ENCODE results near the gene MMP11. TPM values are rescaled to one million over a fixed set of nuclear protein-coding genes. Genes with fewer than 3 reads are reported as not detected.

The MMP11 gene
- total and polyA plus RNA-seq, 8 donors: 0.43 to 17.6 (median 0.74) TPM

DNA sequence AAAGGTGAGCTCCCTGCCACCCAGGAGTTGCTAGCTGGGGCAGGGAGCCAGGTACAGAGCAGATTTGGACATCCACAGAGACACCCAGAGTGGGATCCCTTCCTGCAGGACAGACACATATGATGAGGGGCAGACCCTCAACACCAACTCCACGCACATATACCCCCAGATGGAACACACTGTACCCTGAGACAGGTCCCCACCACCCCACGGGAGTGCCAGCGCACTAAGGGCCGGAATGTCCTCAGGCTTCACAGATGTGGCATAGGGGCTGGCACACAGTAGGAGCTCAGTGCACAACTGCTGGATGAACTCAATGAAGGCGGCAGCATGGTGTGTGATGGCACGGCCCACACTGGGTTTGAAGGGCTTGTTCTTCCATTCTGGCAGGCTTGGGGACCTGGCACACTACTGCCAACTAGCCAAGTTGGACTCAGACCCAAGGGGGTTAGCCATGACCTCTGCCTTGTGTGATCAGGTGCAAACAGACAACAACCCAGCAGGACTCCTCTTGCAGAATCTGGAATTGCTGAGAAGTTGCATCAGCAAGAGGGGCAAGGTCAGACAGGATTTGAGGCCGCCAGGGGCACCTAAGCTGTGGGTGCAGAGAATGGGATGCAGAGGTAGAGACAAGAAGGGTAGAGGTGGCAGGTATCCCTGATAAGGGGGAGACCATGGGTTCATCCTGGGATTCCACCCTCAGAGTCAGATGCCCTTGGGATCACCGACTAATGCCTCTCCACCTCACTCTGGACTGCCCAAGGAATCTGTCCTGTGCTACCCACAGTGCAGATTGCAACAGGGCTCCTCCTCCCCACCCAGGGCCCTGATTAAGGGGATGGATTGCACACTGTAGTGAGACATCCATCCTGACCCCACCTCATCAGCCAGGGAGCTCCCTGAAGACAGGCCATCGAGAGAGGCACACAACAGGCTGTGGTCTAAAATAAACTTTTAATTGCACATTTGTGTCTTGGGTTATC is 7.5 kb upstream of the MMP11 start:
- Histone ChIP-seq H3K4me1 (peaks cover 0 to 9% (median 0%) of the 10 kb centered on the region in 3 donors), H3K4me3 (no peak overlapping the region), H3K36me3 (no peaks in the 10 kb centered on the region), H3K27ac (no peak overlapping the region), H3K27me3 (no peaks in the 10 kb centered on the region), H3K9me3 (no peaks in the 10 kb centered on the region)
- intact Hi-C loops (cut with DNase I): loop anchor here in 2 of 3 donors (5.0 kb wide), 1 partner anchor 82 kb away; no protein-coding TSS in a partner anchor
- FAIRE-seq (no peak), DNase-seq (no peak), ATAC-seq (no peak)
- WGBS, 2 donors: 82 to 90% methylated on average over 9 of the region's 9 CpGs
- TF ChIP-seq, protein P1, sequence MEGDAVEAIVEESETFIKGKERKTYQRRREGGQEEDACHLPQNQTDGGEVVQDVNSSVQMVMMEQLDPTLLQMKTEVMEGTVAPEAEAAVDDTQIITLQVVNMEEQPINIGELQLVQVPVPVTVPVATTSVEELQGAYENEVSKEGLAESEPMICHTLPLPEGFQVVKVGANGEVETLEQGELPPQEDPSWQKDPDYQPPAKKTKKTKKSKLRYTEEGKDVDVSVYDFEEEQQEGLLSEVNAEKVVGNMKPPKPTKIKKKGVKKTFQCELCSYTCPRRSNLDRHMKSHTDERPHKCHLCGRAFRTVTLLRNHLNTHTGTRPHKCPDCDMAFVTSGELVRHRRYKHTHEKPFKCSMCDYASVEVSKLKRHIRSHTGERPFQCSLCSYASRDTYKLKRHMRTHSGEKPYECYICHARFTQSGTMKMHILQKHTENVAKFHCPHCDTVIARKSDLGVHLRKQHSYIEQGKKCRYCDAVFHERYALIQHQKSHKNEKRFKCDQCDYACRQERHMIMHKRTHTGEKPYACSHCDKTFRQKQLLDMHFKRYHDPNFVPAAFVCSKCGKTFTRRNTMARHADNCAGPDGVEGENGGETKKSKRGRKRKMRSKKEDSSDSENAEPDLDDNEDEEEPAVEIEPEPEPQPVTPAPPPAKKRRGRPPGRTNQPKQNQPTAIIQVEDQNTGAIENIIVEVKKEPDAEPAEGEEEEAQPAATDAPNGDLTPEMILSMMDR (IDR thresholded peaks at IDR 0.05): no peak

DNA sequence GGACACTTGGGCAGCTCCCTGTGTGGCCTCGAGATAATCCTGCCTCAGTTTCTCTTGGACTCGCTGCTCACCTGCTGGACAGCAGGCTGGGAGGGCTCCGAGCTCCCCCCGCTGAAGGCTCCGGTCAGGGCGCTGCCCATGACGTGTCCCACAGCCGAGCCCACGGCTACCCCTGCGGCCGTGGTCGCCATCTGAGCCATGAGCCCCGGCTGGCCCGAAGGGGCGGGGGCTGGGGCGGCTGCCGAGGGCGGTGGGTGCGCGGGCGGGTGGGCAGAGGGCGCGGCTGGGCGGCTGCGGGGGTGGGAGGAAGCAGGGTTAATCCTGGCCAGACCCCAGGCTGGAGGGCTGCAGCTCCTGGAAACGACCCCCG is 5.4 kb upstream of the MMP11 start:
- peak overlapping the region; percentile 58 to 90 (median 77) for H3K4me3 ChIP-seq
- peaks cover 0 to 9% (median 0%) of the 10 kb centered on the region in 3 donors for H3K4me1 ChIP-seq
- no peaks in the 10 kb centered on the region for H3K36me3 ChIP-seq
- TF ChIP-seq, protein P1 (IDR thresholded peaks at IDR 0.05): no peak
- FAIRE-seq: no peak
- no peaks in the 10 kb centered on the region for H3K27me3 ChIP-seq
- no peaks in the 10 kb centered on the region for H3K9me3 ChIP-seq
- 5 to 9% methylated on average over 27 of the region's 27 CpGs for WGBS, 2 donors
- DNase-seq: peak in 1 of 6 donors; percentile 46
- peak in 2 of 4 donors; percentile 6 to 8 for ATAC-seq
- H3K27ac ChIP-seq: peak overlapping the region; percentile 54 to 73 (median 70)
- intact Hi-C loops (cut with DNase I): loop anchor here in 2 of 3 donors (5.0 kb wide), 1 partner anchor 80 kb away; no protein-coding TSS in a partner anchor

DNA sequence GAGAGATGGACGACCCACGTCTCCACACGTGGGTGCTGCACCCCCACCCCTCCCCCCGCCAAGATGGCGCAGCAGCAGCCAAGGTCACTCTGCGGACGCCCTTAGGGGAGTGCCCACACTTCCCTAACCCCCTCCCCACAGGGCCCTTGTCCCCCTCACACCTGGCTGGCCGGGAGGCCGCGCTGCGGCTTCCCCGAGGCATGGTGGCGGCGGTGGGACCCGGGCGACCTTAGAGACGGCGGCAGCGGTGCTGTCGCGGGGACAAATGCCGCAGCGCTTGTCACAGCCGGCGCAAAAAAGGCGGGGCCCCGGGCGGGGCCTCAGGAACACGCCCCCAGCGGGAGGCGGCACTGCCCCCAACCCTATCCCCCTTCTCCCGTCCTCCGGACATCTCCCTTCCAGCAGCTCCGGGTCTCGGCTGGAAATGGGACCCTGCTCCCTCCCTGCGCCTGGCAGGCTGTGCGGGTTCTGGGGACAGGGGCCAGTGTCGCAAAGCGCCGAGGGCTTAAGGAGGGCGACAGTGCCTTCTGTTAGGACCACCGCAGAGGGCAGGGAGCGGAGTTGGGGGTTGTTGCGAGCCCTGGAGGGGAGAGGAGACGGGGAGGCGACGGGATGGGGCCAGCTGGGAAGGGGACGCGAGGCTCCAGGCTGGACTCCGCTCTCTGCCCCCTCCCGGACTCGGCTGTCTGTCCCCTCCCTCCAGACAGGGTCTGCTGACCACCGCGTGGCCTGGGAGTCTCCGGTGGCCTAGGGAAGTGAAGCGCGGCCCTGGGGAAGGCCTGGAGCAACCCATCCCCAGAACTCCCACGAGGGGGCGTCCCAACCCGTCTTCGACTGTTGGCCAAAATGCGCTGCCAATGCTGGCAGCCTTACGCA is 4.7 kb upstream of the MMP11 start, which contains the start of gene CHCHD10:
Gene CHCHD10 (minus strand): TSS at position 300 of the 876 bp plus-strand sequence. CDS start 98 bp downstream, at position 202.
- Histone ChIP-seq H3K9me3 (no peaks in the 10 kb centered on the region), H3K27ac (peak within 1 kb of the TSS; percentile 54 to 73 (median 70)), H3K4me1 (peaks cover 0 to 9% (median 0%) of the 10 kb centered on the region in 3 donors), H3K4me3 (peak within 1 kb of the TSS; percentile 58 to 90 (median 77)), H3K36me3 (no peaks in the 10 kb centered on the region), H3K27me3 (no peaks in the 10 kb centered on the region)
- peak; percentile 81 to 93 (median 86) for DNase-seq
- intact Hi-C loops (cut with DNase I): loop anchor here in 2 of 3 donors (5.0 kb wide), 1 partner anchor 79 kb away; no protein-coding TSS in a partner anchor
- ATAC-seq: peak; percentile 82 to 93 (median 87)
- TF ChIP-seq, protein P1 (IDR thresholded peaks at IDR 0.05): peak; percentile 54 to 77 (median 70)
- 0% methylated on average over 60 to 63 of the region's 63 CpGs for WGBS, 2 donors
- FAIRE-seq: no peak

DNA sequence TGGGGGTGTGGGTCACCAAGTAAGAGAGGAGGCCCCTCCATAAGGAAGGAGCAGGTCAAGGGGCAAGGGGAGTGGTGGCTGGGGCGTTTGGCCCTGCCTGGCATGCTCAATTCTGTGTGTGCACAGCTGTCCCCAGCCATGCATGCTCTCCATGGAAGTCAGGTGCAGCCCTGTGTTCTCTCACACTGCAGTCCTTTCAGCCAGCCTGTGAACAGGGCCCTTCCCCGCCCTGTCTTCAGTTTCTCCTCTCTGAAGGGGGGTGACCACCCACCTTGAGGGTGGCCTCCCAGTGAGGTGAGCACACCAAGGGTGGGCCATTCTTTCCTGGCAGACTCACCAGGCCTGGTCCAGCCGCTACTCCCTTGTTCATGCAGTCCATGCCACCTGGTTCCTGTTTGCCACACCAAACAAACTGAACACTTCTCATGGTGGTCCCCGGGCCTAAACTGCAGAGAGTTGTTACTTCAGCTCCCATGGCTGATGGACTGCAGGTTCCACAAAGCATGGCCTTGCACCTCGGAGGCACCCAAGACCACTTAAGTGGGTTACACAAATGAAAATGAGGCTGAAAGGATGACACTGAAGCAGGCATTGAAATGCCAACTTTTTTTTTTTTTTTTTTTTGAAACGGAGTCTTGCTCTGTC is 3.2 kb upstream of the MMP11 start:
- WGBS, 2 donors: 76 to 86% methylated on average over 6 of the region's 6 CpGs
- intact Hi-C loops (cut with DNase I): loop anchor here in 2 of 3 donors (5.0 kb wide), 1 partner anchor 78 kb away; no protein-coding TSS in a partner anchor
- FAIRE-seq: no peak
- ATAC-seq: no peak
- Histone ChIP-seq H3K4me1 (peaks cover 0 to 9% (median 0%) of the 10 kb centered on the region in 3 donors), H3K27me3 (no peaks in the 10 kb centered on the region), H3K9me3 (no peaks in the 10 kb centered on the region), H3K4me3 (no peak overlapping the region), H3K27ac (no peak overlapping the region), H3K36me3 (no peaks in the 10 kb centered on the region)
- TF ChIP-seq, protein P1 (IDR thresholded peaks at IDR 0.05): no peak
- DNase-seq: peak in 1 of 6 donors; percentile 39
